ENCODE measurements around the gene ENTREP1. TPM values are rescaled to one million over a fixed set of nuclear protein-coding genes. Genes with fewer than 3 reads are reported as not detected.

ENTREP1 gene
- total and polyA plus RNA-seq, 2 experiments from 2014 or later: 5.7 to 10.0 TPM

- no peak for TF ChIP-seq ZNF462 (CRISPR knock-in tag; IDR thresholded peaks at IDR 0.05)
- no peak for TF ChIP-seq ZNF114 (CRISPR knock-in tag; IDR thresholded peaks at IDR 0.05)
- TF ChIP-seq REST (IDR thresholded peaks at IDR 0.05; ENCODE audit: unreplicated experiment): no peak
- no peak for TF ChIP-seq EZH2phosphoT487 (IDR thresholded peaks at IDR 0.05; ENCODE audit: unreplicated experiment)
- TF ChIP-seq STAT1 (IDR thresholded peaks at IDR 0.05; ENCODE audit: unreplicated experiment): no peak
- TF ChIP-seq JUNB (IDR thresholded peaks at IDR 0.05; ENCODE audit: unreplicated experiment): no peak
Measured at GRCh38 chr9:69377291-69377690, 52.3 kb downstream of the ENTREP1 start (continued).

GRCh38 chr9:69377981-69378380 is 53.0 kb downstream of the ENTREP1 start:
- no peak overlapping the region for H3K4me3 Mint-ChIP-seq
- no peak overlapping the region for H3K4me2 ChIP-seq
- no peak for ATAC-seq
- no peak for TF ChIP-seq NANOG (IDR thresholded peaks at IDR 0.05; ENCODE audit: borderline replicate concordance)
- TF ChIP-seq STAT1 (IDR thresholded peaks at IDR 0.05; ENCODE audit: unreplicated experiment): no peak
- no peak for TF ChIP-seq REST (IDR thresholded peaks at IDR 0.05; ENCODE audit: unreplicated experiment)
- no peak for TF ChIP-seq POLR2AphosphoS5 (IDR thresholded peaks at IDR 0.05; ENCODE audit: low read depth)
- TF ChIP-seq CTCF (conservative IDR thresholded peaks at IDR 0.05; ENCODE audit: low read depth in 2 of 2): no peak
- no peak for TF ChIP-seq EZH2phosphoT487 (IDR thresholded peaks at IDR 0.05; ENCODE audit: unreplicated experiment)
- TF ChIP-seq EZH2 (IDR thresholded peaks at IDR 0.05; ENCODE audit: low read depth, unreplicated experiment): no peak

More at GRCh38 chr9:69377981-69378380, 53.0 kb downstream of the ENTREP1 start:
- Mint-ChIP-seq H3K36me3 (ENCODE audit: low read depth) (no peaks in the 10 kb centered on the region; the same call in 2 of the 3 replicates), H3K27me3 (ENCODE audit: insufficient read depth, low read depth, poor library complexity) (peaks cover 7% of the 10 kb centered on the region), H3K9me3 (no peaks in the 10 kb centered on the region), H3K27ac (no peak overlapping the region), H3K4me1 (peaks cover 17% of the 10 kb centered on the region)
- Histone ChIP-seq H3F3A (replicated peaks; ENCODE audit: low read depth) (no peaks in the 10 kb centered on the region), H2AFZ (no peak overlapping the region), H3K27ac (ENCODE audit: low read depth) (peak overlapping the region; percentile 43; the same call in 1 of the 2 replicates), H4K20me1 (replicated peaks; ENCODE audit: insufficient read depth) (no peaks in the 10 kb centered on the region), H3K27me3 (ENCODE audit: insufficient read depth) (no peaks in the 10 kb centered on the region), H3K36me3 (ENCODE audit: insufficient read depth) (0 out of 2 replicates have a peak, but pooled peaks cover 4% of the 10 kb centered on the region), H3K9me2 (ENCODE audit: insufficient read depth) (peaks cover 3% of the 10 kb centered on the region; the same call in 1 of the 2 replicates), H3K4me3 (no peak overlapping the region), H3K4me1 (ENCODE audit: insufficient read depth) (peaks cover 10% of the 10 kb centered on the region; the same call in 1 of the 2 replicates), H3K79me2 (replicated peaks; ENCODE audit: insufficient read depth) (no peaks in the 10 kb centered on the region)
- no peak for DNase-seq (ENCODE audit: low spot score)

Measured in GM23338 (cell line).